ENCODE measurements around the gene OR5K2. TPM values are rescaled to one million over a fixed set of nuclear protein-coding genes. Genes with fewer than 3 reads are reported as not detected.

Gene OR5K2
- total RNA-seq, result not detected

DNA sequence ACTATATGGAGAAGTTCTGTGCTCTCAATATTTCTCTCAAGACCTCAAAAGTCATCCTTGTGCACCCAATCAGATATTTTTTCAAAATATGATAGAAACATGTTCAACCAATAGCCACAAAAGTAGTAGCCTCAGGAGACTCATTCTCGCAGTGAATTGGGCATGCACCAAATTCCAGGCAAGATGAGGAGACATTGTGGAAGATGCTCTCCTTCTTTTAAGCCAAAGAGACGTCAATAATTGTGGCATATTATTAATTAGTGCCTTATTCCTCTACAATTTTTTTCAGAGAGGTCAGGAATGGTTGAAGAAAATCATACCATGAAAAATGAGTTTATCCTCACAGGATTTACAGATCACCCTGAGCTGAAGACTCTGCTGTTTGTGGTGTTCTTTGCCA lies at the start of gene OR5K2:
OR5K2 (plus strand) TSS at position 301 of the 400 bp plus-strand sequence; CDS start at position 301, 0 bp downstream.
- CTCF ChIA-PET, result no interaction called here

DNA sequence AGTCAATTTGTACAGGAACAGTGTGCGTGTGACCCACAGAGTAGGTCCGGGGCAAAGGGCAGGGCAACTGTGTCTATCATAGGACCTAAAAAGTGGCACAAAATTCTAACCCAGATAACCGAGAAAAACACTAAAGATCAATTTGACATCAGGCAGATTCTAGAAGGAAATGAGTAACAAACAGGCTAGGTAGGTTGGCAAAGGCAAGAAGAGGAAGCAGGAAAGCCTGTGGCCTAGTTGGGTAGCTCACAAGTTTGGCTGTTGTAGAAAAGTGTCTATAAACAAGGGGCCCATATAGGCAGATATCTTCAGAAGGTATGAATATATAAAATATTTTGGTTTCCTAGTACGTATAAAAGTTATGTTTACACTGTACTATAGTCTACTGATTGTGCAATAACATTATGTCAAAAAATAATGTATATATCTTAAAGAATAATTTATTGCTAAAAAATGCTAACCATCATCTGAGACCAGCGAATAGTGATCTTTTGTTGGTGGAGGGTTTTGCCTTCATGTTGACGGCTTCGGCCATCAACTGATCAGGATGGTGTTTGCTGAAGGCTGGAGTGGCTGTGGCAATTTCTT lies 47.8 kb upstream of the OR5K2 start:
- no peaks in the 10 kb centered on the region for H3K27me3 Mint-ChIP-seq
- peaks cover 3% of the 10 kb centered on the region for H3K36me3 Mint-ChIP-seq (ENCODE audit: low read depth)
- ChIA-PET POLR2A (no interaction called here), CTCF (no interaction called here)
- H3K4me3 Mint-ChIP-seq, result no peak overlapping the region
- H3K9me3 Mint-ChIP-seq, result no peaks in the 10 kb centered on the region
- DNase-seq, result no peak
- peaks cover 13% of the 10 kb centered on the region for H3K4me1 Mint-ChIP-seq
- no peak overlapping the region for H3K27ac Mint-ChIP-seq

More for the DNA sequence above, at the start of gene OR5K2:
- Mint-ChIP-seq H3K36me3 (ENCODE audit: low read depth) (peaks cover 7% of the 10 kb centered on the region), H3K4me1 (no peaks in the 10 kb centered on the region), H3K9me3 (no peaks in the 10 kb centered on the region), H3K27ac (no peak within 1 kb of the TSS), H3K27me3 (peaks cover 7% of the 10 kb centered on the region), H3K4me3 (no peak within 1 kb of the TSS)
- DNase-seq, result no peak
- POLR2A ChIA-PET, result no interaction called here

DNA sequence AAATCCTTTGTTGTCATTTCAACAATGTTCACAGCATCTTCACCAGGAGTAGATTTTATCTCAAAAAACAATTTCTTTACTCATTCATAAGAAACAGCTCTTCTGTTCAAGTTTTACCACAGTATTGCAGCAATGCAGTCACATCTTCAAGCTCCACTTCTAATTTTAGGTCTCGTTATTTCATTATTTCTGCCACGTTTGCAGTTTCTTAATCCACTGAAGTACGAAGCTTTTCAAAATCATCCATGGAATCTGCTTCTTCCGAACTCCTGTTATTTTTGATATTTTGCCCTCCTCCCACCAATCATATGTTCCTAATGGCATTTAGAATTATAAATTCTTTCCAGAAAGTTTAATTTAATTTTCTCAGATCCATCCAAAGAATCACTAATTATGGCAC lies 47.1 kb upstream of the OR5K2 start:
- no peaks in the 10 kb centered on the region for H3K9me3 Mint-ChIP-seq
- POLR2A ChIA-PET, result no interaction called here
- peaks cover 3% of the 10 kb centered on the region for H3K36me3 Mint-ChIP-seq (ENCODE audit: low read depth)
- DNase-seq, result no peak
- H3K27me3 Mint-ChIP-seq, result no peaks in the 10 kb centered on the region
- no peak overlapping the region for H3K4me3 Mint-ChIP-seq
- peaks cover 13% of the 10 kb centered on the region for H3K4me1 Mint-ChIP-seq
- H3K27ac Mint-ChIP-seq, result no peak overlapping the region
- CTCF ChIA-PET, result no interaction called here

DNA sequence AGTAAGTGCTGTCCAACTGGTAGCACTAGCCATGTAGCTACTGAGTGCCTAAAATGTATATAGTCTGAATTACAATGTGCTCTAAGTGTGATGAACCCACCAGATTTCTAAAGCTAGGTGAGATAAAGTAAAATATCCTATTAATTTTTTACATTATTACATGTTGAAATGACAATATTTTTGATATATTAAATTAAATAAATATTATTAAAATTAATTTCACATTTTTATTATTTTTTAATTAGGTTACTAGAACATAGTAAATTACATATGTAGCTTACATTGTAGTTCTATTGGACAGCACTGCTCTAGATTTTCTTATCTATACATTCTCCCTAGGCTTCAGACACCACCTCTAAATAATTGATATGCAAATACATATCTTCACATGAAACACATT lies 43.7 kb upstream of the OR5K2 start:
- CTCF ChIA-PET, result no interaction called here
- H3K27ac Mint-ChIP-seq, result no peak overlapping the region
- no peak for DNase-seq
- H3K9me3 Mint-ChIP-seq, result peaks cover 5% of the 10 kb centered on the region
- H3K36me3 Mint-ChIP-seq (ENCODE audit: low read depth), result peaks cover 1% of the 10 kb centered on the region
- H3K4me3 Mint-ChIP-seq, result no peak overlapping the region
- POLR2A ChIA-PET, result no interaction called here
- peaks cover 8% of the 10 kb centered on the region for H3K4me1 Mint-ChIP-seq
- no peaks in the 10 kb centered on the region for H3K27me3 Mint-ChIP-seq

DNA sequence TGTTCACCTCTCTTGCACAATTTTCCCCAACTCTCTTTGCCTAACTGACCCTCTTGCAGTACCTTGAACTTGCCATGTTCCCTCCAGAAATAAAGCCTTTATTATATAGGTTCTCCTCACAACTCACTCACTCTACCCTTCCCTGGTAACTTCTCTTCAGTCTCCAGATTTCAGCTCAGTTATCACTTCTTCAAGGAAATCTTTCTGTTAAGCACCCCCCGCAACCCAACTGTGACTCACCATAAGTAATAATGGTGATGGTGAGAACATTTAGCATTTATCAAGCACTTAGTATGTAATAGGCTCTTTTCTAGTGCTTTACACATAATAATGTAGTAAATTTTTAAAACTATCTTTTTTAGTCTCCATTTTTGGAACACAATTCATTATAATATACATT lies 42.6 kb upstream of the OR5K2 start:
- DNase-seq, result no peak
- H3K4me3 Mint-ChIP-seq, result no peak overlapping the region
- ChIA-PET CTCF (interaction anchor here (0.6 kb wide), 1 partner anchor 218 kb away, joined by 3 read pairs; no protein-coding TSS in a partner anchor), POLR2A (no interaction called here)
- no peaks in the 10 kb centered on the region for H3K27me3 Mint-ChIP-seq
- H3K4me1 Mint-ChIP-seq, result peaks cover 1% of the 10 kb centered on the region
- H3K27ac Mint-ChIP-seq, result no peak overlapping the region
- peaks cover 2% of the 10 kb centered on the region for H3K36me3 Mint-ChIP-seq (ENCODE audit: low read depth)
- peaks cover 6% of the 10 kb centered on the region for H3K9me3 Mint-ChIP-seq

DNA sequence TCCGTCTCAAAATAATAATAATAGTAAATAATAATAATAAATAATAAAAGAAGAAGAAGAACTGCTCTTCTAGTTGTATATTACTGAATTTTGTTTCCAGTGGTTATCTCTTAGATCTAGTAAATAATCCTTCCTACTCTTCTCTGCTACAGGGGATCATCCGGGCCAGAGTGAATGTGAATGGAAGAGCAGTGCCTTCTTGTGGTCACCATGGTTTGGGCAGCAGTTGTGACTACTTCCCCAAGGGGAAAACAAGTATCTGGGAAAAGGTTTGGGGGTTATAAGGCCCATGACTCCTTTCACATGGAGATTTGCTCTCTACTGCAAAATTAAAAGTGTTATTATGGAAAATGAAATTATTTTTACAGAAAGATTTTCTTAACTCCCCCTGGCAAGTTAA lies 39.9 kb upstream of the OR5K2 start:
- Mint-ChIP-seq H3K36me3 (ENCODE audit: low read depth) (peaks cover 2% of the 10 kb centered on the region), H3K4me3 (no peak overlapping the region), H3K4me1 (no peaks in the 10 kb centered on the region), H3K27me3 (no peaks in the 10 kb centered on the region), H3K9me3 (peaks cover 6% of the 10 kb centered on the region), H3K27ac (no peak overlapping the region)
- POLR2A ChIA-PET, result no interaction called here
- DNase-seq, result no peak
- CTCF ChIA-PET, result no interaction called here

DNA sequence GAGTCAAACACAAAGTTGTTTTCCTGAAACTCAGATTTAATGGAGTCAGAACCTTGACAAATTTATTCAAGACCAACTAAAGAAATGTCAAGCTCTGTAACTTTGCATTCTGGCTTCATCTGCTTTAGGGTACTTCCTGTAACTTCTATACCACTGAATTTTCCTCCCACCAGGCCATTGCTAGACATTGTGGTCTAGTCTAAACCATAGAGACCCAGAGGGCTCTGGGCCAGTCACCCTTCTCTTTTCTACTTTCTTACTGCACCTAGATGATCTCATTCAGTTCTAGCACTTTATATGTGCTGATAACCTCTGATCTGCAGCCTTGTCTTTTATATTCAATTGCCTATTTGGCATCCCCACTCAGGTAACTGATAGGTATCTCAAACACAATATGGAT lies 37.3 kb upstream of the OR5K2 start:
- CTCF ChIA-PET, result no interaction called here
- H3K9me3 Mint-ChIP-seq, result peaks cover 8% of the 10 kb centered on the region
- no peak overlapping the region for H3K27ac Mint-ChIP-seq
- DNase-seq, result no peak
- no peak overlapping the region for H3K4me3 Mint-ChIP-seq
- peaks cover 2% of the 10 kb centered on the region for H3K36me3 Mint-ChIP-seq (ENCODE audit: low read depth)
- H3K4me1 Mint-ChIP-seq, result no peaks in the 10 kb centered on the region
- POLR2A ChIA-PET, result interaction anchor here (0.7 kb wide), 1 partner anchor 136 kb away, joined by 3 read pairs; no protein-coding TSS in a partner anchor
- no peaks in the 10 kb centered on the region for H3K27me3 Mint-ChIP-seq

DNA sequence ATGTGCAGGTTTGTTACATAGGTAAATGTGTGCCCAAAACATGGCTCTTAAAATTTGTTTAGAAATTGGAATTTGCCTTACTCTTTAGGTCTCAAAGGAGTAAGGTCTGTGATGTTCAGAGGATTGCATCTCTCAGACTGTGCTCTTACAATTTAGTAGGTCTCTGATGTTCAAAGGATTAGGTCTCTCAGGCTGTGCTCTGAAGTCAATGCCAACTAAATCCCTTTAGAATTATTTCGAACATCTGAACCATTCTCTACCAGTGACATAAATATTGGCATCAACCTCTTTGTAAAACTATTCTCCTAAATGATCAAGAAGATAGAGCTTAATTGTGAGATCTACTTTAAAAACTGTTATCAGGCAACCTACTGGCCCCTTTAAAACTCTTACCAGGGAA lies 34.6 kb upstream of the OR5K2 start, which contains the start of gene OR5K1:
OR5K1 (plus strand) TSS at position 301 of the 400 bp plus-strand sequence. CDS start 6,376 bp downstream, outside the sequence.
- no peaks in the 10 kb centered on the region for H3K27me3 Mint-ChIP-seq
- POLR2A ChIA-PET, result no interaction called here
- H3K27ac Mint-ChIP-seq, result no peak within 1 kb of the TSS
- H3K4me3 Mint-ChIP-seq, result no peak within 1 kb of the TSS
- H3K4me1 Mint-ChIP-seq, result no peaks in the 10 kb centered on the region
- DNase-seq, result no peak
- peaks cover 2% of the 10 kb centered on the region for H3K36me3 Mint-ChIP-seq (ENCODE audit: low read depth)
- CTCF ChIA-PET, result no interaction called here
- peaks cover 6% of the 10 kb centered on the region for H3K9me3 Mint-ChIP-seq

DNA sequence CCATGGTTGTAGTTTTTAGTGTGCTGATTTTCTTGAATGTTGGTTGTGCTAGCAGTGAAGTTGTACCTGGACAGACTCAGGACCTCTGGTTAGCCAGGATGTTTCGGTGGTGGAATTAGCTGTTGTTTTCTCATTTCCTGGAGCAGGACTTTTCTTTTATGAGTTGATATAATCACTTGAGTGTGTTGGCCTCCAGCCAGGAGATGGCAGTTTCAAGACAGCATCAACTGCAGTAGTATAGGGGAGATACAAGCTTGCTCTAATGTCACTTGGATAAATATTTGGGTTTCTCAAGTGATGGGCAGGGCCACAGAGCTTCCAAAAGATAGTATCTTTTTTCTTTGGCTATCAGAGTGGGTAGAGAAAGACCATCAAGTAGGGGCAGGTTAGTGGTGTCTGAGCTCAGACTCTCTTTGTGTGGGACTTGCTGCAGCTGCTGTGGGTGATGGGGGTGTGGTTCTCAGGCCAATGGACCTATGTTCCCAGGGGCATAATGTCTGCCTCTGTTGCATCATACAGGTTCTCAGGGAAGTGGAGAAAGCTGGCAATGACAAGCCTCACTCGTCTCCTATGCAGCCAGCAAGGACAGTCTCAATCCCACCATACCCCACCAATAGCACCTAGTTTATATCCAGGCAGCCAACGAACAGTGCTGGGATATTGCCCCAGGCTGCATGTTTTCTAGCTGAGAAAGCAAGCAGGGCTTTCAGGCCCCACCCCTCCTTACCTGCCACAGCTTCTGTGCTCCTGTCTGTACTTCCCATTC lies 14.6 kb upstream of the OR5K2 start:
- H3K36me3 Mint-ChIP-seq (ENCODE audit: low read depth), result peaks cover 18% of the 10 kb centered on the region
- peaks cover 41% of the 10 kb centered on the region for H3K9me3 Mint-ChIP-seq
- H3K27ac Mint-ChIP-seq, result no peak overlapping the region
- no peak overlapping the region for H3K4me3 Mint-ChIP-seq
- peaks cover 5% of the 10 kb centered on the region for H3K27me3 Mint-ChIP-seq
- DNase-seq, result no peak
- CTCF ChIA-PET, result interaction anchor here (1.2 to 1.3 kb wide), 2 partner anchors 22 to 120 kb away, joined by 3 read pairs; no protein-coding TSS in a partner anchor
- POLR2A ChIA-PET, result no interaction called here
- peaks cover 6% of the 10 kb centered on the region for H3K4me1 Mint-ChIP-seq

DNA sequence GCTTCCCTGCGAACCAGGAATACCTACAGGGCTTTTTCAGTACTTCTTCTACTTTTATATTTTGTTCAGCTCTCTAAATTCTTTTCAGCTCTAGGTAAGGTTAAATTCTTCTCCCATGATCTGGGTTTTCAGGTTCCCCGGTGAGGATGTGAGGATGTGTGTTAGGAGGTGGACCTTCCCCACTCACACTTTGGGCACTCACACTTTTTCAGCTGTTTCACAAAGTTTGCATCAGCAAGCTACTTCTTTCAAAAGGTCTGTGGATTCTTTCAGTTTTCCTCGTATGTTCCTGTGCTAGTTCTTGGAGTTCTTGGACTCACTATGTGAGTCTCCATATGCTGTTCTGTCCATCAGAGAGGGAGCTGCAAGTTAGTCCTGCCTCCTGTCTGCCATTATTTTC lies 13.9 kb upstream of the OR5K2 start:
- POLR2A ChIA-PET, result no interaction called here
- Mint-ChIP-seq H3K4me1 (peaks cover 6% of the 10 kb centered on the region), H3K9me3 (peaks cover 44% of the 10 kb centered on the region), H3K36me3 (ENCODE audit: low read depth) (peaks cover 17% of the 10 kb centered on the region), H3K4me3 (no peak overlapping the region), H3K27ac (no peak overlapping the region), H3K27me3 (peaks cover 7% of the 10 kb centered on the region)
- CTCF ChIA-PET, result interaction anchor here (1.2 kb wide), 1 partner anchor 119 kb away, joined by 3 read pairs; no protein-coding TSS in a partner anchor
- no peak for DNase-seq

DNA sequence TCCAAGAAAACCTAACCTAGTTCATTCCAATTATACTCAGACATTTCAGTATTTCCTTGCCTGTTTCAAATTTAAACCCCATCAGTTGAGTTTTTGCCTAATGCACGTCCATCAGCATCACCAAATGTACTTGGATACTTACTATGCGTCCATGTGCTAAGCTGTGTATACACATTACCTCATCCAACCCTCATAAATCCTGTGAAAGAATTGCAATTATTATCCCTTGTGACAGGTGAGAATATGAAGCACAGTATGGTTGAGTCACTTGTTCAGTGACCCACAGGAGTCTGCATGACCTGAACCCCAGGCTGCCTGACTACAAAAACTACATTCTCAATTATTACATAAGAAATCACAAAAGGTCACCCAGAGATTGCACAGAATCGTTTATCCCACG lies 2.5 kb downstream of the OR5K2 start:
- Mint-ChIP-seq H3K36me3 (ENCODE audit: low read depth) (peaks cover 20% of the 10 kb centered on the region), H3K4me3 (no peak overlapping the region), H3K9me3 (peaks cover 1% of the 10 kb centered on the region), H3K27me3 (no peaks in the 10 kb centered on the region), H3K4me1 (peaks cover 3% of the 10 kb centered on the region), H3K27ac (no peak overlapping the region)
- no peak for DNase-seq
- POLR2A ChIA-PET, result no interaction called here
- CTCF ChIA-PET, result no interaction called here

DNA sequence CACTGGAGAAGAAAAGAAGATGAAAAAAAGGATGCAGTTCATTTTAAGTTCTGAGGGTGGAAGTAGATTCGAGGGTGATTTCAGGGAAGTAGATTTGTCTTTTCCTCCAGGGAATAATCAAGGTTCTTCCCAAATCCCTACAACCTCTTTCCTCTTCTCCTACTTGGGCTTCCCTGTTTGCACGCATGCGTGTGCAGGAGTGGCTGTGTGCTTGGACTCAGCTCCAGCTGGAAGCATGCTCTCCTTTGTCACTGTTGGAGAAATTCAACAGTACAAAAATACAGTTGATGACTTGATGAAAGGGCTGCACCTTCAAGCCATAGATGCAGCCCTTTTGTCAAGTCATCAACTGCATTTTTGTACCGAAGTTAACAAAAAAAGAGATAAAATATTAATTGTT lies 3.8 kb downstream of the OR5K2 start:
- H3K27ac Mint-ChIP-seq, result no peak overlapping the region
- H3K4me1 Mint-ChIP-seq, result peaks cover 3% of the 10 kb centered on the region
- H3K9me3 Mint-ChIP-seq, result peaks cover 1% of the 10 kb centered on the region
- no peak overlapping the region for H3K4me3 Mint-ChIP-seq
- peaks cover 23% of the 10 kb centered on the region for H3K36me3 Mint-ChIP-seq (ENCODE audit: low read depth)
- POLR2A ChIA-PET, result interaction anchor here (0.7 kb wide), 1 partner anchor 17 kb away, joined by 3 read pairs; no protein-coding TSS in a partner anchor
- no peaks in the 10 kb centered on the region for H3K27me3 Mint-ChIP-seq
- CTCF ChIA-PET, result no interaction called here
- no peak for DNase-seq

DNA sequence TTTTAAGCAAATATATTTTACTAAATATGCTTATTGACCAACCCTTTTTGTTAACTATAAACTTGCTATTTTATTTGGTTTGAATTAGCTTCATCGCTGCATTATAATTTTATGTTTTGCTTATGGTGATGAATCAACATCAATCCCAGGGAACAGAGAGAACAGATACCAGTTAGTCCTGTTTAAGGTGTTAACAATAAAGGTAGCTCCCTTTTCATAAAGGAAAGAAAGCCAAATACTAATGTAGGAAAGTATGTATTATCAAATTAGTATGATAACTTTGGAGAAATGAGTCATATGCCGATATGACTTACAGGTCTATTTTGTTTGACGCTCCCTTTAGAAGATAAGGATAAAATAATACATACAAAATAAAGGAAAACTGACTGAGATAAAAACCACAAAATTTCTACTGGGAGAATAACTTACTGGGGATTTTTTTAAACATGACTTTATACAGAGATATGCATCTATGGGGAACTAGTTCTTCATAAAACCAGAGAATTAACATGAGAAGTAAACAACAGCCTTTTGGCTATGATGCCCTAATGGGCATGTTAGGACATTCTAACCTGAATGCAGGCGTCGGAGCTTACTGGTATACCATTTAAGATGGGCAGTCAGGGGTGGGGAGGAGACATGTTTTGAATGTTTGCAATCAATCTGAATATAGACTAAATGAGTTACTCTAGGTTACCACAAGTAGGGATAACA lies 4.5 kb downstream of the OR5K2 start:
- H3K27me3 Mint-ChIP-seq, result no peaks in the 10 kb centered on the region
- peaks cover 1% of the 10 kb centered on the region for H3K9me3 Mint-ChIP-seq
- H3K4me1 Mint-ChIP-seq, result peaks cover 3% of the 10 kb centered on the region
- CTCF ChIA-PET, result no interaction called here
- H3K4me3 Mint-ChIP-seq, result no peak overlapping the region
- H3K27ac Mint-ChIP-seq, result no peak overlapping the region
- no peak for DNase-seq
- POLR2A ChIA-PET, result interaction anchor here (0.7 kb wide), 1 partner anchor 16 kb away, joined by 3 read pairs; no protein-coding TSS in a partner anchor
- peaks cover 30% of the 10 kb centered on the region for H3K36me3 Mint-ChIP-seq (ENCODE audit: low read depth)
